Activated T-helper 1 cell treated with Interleukin-2 at 50 U/mL for 16 hours (primary cell): ENCODE results near the gene CAPN14.

ENCODE experiments used
- DNase-seq: peaks from one replicate; pipeline ENCODE4 v3.0.0-alpha.2; 2020; ENCODE audit warnings: low read depth

CAPN14 gene

GRCh38 chr2:31227110-31227509 is 9.8 kb upstream of the CAPN14 start:
- no peak for DNase-seq

DNA sequence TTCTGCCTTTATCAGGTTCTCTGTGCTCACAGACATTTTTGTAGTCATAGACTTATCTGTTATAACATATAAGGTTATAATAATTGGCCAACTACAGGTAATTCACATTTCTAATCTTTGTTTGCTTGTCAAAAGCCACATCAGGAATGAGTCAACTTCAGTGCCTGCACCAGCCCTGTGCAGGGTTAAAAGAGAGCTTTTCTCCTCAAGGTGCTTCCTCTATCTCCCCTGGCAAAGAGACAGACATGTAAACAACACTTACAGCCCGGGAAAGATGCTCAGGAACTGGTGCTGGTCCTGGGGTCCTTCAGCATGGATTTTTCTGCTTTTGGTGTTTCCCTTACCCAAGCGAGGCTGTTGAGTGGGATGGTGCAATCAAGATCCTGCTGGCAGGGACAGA is 9.0 kb upstream of the CAPN14 start:
- DNase-seq = no peak

- DNase-seq = no peak
These were observed 6.4 kb upstream of the CAPN14 start for GRCh38 chr2:31223749-31224148.

DNA sequence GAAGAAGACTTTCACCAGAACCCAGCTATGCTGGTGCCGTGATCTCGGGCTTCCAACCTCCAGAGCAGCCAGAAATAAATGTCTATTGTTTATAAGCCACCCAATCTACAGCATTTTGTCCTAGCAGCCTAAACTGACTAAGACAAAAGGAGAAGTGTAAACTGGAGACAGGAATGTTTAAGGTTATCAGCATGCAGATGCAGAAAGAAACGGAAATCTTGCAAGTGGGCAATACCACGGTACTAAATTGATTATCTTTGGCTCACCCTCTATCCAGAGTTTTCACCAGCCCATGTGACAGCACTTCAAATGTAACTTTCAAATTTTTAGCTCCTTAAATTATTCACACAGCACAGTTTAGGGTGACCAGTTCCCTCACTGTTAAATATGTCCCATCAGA is 5.7 kb upstream of the CAPN14 start:
- no peak for DNase-seq

DNA sequence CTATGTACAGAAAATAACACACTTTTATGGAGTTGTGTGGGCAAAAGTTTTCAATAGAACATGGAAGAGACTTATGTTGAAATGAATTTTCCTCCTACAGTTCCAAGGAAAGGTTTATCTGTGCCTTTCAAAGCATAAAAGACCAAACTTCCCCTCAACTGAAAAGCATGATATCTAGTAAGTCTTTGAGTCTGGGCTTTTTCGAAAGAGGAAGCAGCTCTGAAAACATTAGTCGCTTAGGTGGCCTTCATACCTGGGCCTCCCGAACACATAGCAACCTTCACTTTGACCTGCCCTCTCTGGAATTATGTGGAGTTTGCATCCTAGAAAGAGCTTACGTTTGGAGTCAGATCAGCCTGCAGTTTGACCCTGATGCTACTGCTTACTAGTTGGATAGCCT is 4.8 kb upstream of the CAPN14 start:
- no peak for DNase-seq

DNA sequence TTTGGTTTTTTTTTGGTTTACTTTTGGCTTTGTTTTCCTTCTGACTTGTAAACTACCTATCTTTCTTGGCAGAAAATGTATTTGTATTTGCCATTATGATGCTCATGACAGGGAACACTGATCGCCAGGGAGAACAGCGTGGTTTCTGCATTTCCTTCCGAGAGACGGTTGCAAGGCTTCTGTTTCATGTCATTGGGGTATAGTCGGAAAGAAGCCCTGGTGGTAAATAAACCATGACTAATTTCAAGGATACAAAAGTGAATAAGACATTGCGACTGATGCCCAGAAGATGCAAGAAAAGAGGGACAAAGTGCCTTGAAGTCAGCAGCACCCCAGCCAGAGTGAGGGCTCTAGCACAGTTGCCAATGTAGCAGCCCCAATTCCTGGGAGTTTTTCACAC is 4.2 kb upstream of the CAPN14 start:
- no peak for DNase-seq

DNA sequence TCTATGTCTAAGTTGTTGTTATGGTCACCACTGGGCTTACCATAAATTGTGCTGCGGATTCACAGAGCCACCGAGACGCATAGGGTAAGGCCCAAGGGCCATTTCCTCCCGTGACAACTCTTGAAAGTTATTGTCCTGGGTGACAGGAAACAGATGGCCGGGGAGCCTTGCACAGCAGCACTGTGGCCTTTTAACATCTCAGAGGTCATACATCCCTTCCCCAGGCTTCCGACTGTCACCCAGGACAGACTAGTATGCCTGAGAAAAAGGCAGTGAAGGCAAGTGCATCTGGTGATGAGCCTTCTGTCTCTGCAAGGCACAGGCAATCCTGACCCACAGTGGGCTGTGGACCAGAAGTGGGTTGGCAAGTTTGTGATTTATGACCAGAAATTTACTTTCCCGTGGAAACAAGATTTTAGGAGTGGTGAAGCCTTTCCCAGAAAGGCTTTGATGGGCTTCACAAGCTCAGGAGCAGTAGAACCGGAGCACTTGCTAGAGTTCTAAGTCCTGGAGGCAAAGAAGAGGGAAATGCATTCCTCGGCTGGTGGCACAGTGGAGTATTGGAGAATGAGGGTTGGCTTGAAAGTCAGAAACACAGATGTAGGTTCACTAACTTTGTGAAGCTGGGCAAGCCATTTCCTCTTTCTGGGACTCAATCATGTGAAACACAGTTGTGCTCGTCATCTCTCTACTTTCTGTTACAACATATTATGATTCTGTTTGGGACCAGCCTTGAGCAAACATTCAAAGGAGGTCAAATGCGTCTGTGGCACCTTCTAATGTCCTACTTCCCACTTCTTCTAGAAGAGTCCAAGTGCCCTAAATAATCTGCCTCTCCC is 2.0 kb upstream of the CAPN14 start:
- no peak for DNase-seq

GRCh38 chr2:31216734-31217133 is 581 bp downstream of the CAPN14 start:
- DNase-seq = no peak

DNA sequence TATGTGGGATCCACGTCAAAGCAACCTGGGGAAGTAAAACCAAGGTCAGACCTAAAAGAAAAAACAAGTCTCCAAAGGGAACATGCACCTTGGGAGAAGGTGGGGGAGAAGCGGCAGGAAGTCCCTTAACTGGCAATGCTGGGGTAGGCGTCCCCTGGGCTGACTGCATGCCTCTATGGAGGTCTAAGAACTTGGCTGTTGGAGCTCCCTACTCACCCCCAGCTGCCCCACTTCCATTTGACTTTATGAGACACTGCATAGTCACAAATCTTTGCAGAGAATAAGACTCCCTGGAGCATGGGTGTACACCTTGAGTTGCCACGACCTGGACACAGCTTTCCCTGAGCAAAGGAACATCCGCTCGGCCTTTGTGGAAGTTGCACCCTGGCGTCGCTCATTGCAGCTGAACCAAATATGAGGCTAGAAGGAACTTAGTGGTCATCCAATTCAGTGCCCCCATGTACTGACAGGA is 2.8 kb downstream of the CAPN14 start:
- DNase-seq = no peak

GRCh38 chr2:31213601-31214443 is 3.5 kb downstream of the CAPN14 start:
- no peak for DNase-seq

DNA sequence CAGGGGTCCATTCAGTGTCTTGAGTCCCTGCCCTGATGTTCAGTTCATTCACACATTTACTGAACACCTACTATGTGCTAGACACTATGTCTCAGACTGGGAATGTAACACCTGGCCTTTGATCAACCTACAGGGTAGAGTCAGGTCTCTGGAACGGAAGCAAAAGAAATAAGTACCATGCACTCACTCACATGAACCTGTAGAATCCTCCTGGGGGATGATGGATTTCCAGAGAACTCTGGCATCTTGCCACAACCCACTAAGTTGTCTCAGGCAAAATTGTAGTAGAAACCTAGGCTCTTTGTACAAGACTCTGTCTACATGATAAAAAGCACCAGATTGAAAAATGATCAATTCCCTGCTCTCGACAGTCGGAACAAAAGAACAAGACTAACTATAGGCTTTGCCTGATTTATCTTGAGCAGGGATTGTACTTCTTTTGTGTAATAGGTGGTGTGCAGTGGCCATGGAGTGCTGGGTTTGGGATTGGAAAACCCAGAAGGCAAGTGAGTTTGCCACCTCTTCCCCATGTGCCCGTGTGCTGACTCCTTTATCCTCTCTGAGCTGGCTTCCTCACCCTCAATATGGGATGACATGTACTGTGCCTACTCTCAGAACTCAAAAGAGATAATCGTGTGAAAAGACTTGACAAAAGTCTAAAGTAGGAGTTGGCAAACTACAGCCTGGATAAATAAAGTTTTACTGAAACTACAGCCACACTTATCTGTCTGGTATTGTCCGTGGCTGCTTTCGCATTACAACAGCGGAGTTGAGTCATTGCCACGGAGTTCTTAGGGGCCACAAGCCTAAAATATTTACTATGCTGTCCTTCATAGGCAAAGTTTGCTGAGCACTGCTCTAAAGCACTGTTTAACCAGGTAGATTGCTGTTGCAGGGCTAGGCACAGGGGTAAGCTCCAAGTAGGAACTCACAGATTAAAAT is 4.4 kb downstream of the CAPN14 start:
- DNase-seq = no peak

DNA sequence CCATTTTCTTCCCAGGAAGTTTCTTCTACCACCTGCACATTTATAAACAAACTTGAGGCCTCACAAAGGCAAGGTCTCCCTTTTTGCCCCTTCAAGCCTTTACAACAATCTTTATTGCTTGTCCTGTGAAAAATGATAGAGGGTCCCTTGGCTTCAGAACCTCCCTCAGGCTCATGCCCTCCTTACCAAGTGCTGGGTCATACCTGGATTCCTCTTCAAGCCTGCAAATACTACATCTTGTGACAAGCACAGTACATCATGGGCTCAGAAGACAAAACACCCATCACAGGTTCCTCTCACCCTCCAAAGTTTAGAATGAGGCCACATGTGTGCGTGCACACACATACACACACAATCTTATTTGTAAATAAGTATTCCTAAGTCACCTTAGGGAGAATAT is 9.1 kb downstream of the CAPN14 start:
- DNase-seq = no peak

- DNase-seq = no peak
These were observed 9.5 kb downstream of the CAPN14 start for GRCh38 chr2:31207790-31208189.

GRCh38 chr2:31205613-31206012 is 11.7 kb downstream of the CAPN14 start:
- no peak for DNase-seq

GRCh38 chr2:31205186-31205585 is 12.1 kb downstream of the CAPN14 start:
- DNase-seq = no peak

DNA sequence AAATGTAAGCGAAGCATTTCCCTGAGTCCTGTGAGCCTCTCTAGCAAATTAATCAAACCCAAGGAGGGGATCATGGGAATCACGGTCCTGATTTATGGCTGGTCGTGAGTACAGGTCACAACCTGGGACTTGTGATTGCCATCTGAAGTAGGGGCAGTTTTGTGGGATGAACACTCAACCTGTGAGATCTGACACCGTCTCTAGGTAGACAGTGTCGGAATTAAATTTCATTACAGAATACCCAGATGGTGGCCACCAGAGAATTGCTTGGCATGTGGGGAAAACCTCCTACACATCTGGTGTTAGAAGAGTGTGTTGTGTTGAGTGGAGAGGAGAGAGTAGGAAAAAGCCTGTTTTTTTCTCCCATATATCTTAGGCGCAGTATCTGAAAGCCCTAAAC is 12.5 kb downstream of the CAPN14 start:
- DNase-seq = no peak

GRCh38 chr2:31203916-31204315 is 13.4 kb downstream of the CAPN14 start:
- no peak for DNase-seq

- no peak for DNase-seq
These were observed 14.5 kb downstream of the CAPN14 start for GRCh38 chr2:31202833-31203232.

GRCh38 chr2:31202041-31202440 is 15.3 kb downstream of the CAPN14 start:
- no peak for DNase-seq

DNA sequence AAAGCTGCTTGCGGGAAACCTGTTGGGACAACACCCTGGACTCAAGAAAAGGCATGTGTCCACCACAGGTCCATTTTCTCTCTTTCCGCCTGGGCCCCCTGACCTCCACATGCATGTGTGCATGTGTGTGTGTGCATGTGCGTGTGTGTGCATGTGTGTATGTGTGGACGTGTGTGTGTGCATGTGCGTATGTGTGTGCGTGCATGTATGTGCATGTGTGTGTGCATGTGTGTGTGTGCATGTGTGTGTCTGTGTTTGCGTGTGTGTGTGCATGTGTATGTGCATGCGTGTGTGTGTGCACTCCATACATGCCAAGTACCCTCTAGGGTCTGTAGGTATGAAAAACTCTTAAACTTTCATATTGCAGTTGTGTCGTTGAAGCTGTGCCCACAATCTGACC is 16.3 kb downstream of the CAPN14 start:
- DNase-seq = no peak

DNA sequence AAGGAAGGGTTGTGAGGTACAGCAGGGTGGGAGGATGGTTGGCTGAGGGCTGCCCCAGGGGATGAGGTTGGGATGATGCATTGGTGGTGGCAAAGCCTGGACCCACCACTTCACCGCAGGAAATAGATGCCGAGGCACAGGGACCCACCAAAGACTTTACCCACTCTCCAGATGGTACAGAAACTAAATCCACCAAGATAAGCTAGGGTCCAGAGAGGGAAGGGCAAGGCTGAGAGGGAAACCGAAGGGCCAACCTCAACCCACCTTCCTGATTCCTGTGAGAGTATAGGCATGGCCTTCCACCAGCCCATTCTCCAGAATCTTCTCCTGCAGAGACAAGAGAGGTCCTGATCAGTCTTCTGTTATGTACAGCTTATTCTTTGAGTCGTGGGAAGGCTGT is 18.1 kb downstream of the CAPN14 start:
- DNase-seq = no peak

DNA sequence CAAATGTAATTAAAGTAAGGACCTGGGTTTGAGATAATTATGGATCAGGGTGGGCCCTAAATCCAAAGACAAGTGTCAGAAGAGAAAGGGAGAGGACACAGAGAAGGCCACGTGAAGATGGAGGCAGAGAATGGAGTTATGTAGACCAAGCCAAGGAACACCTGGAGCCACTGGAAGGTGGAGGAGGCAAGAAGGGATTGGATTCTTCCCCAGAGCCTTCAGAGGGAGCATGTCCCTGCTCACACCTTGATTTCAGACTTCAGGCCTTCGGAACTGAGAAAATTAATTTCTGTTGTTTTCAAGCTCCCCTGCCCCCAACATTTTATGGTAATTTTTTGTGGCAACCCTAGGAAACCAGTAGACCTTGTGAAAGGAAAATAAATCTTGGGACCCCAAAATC is 19.6 kb downstream of the CAPN14 start:
- DNase-seq = no peak
